AG08396 (cell line): ENCODE results near the gene HECTD3.
A peak's percentile ranks its signal among the peaks of the same experiment; 100 is the strongest.
"Not testable (repeated sequence)": the region's sequence is repeated elsewhere in the genome, so short reads cannot be mapped to it uniquely, and the experiment has no call there.

Experiments used
- DNase-seq: peaks from one replicate; pipeline ENCODE4 v3.0.0; 2012; ENCODE audit warnings: low spot score, mixed read lengths

The HECTD3 gene

DNA sequence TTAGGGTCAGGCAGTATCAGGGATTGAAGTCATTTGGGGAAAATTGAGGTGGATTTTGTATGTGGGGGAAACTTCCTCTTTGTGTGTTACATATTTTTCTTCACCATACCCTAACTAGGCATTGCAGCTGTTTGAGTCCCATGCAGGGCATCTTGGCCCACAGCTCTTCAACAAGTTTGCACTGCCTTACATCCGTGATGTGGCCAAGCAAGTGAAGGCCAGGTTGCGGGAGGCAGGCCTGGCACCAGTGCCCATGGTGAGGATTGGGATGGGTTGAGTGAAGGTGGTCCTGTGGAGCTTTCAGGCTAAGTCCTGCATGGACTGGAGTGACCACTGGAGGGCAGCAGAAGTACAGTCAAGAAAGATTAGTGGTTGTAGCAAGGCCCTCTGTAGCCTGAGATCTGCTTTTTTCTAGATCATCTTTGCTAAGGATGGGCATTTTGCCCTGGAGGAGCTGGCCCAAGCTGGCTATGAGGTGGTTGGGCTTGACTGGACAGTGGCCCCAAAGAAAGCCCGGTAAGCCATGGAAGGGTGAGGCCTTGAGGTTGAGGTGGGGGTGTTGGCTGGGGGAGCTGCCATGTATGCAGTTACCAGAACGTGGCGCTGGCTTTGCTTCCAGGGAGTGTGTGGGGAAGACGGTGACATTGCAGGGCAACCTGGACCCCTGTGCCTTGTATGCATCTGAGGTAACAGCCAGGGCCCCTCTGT, 3.4 kb upstream of the HECTD3 start:
- DNase-seq: peak; percentile 79

DNA sequence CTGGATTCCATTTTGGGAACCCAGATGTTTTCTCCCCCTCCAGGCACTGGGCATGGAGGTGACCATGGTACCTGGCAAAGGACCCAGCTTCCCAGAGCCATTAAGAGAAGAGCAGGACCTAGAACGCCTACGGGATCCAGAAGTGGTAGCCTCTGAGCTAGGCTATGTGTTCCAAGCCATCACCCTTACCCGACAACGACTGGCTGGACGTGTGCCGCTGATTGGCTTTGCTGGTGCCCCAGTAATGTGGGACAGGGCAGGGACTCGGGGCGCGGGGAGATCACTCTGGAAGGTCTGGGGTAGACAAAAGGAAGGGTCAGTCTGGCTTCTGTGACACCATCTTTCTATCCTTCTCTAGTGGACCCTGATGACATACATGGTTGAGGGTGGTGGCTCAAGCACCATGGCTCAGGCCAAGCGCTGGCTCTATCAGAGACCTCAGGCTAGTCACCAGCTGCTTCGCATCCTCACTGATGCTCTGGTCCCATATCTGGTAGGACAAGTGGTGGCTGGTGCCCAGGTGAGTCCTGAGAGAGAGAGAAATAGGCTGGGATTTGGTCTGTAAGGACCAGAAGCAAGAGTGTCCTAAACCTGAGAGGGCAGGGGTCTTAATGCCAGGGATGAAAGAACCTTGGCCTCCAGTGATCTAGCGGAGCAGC, 2.6 kb upstream of the HECTD3 start:
- DNase-seq: no peak

DNA sequence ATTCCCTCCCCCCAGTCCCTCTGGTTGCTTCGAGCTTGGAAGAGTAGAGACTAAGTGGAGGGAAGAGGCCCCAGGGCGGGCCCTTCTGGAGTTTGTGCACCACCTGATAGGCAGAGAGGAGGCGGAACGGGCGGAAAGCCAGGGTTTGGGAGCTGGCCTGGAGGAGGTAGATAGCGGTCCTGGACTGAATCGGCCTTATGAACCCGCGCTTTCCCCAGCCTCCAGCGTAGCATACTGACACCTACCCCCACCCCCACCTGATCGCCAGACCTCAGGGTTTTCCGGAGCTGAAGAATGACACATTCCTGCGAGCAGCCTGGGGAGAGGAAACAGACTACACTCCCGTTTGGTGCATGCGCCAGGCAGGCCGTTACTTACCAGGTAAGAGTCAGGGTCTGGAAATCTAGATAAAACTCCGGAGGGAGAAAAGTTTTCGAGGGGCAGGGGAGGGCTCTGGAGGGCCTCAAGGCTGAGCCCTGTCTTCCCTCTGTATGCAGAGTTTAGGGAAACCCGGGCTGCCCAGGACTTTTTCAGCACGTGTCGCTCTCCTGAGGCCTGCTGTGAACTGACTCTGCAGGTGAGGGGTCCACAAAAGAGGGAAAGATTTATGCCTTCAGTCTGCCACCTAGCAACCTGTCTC, 1.6 kb upstream of the HECTD3 start:
- DNase-seq: peak; percentile 74

DNA sequence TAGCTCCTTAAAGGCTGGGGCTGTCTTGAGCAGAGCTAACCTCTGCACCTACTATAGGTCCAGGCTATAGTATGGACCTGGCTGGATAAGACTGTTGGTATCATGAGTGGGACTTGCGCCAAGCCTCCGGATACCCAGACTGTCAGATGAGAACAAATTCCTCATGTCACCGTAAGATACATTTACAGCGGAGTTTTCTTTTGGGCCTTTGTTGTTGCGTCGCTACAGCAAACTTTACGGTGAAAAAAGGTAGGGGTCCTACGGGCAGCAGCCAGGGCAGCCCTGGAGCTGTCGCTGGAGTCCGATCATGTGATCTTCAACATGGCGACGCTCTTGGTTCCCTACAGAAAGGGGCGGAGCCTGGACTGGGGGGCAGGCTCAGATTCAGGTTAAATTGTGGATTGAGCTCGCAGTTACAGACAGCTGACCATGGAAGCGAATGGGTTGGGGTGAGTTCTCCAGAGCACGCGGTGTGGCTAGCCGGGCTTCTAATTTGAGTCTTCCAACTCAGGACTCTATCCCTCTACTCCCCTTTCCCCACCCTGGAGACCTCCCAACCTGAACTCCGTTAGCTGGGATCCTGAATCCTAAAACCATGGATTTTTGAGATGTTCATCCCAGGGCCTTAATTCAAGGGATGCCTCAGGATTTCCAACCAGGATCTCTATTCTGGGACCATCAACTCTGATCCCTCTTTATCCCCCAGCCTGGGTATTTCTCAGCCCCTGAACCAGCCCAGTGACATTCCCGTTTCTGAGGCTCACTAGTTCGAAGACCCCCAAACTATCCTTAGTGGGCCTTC, 914 bp upstream of the HECTD3 start, which contains the start of gene UROD:
Gene UROD, plus strand, starts transcription at position 418 of the 802 bp plus-strand sequence. Its CDS starts 12 bp downstream, at position 430.
- DNase-seq: peak; percentile 96

DNA sequence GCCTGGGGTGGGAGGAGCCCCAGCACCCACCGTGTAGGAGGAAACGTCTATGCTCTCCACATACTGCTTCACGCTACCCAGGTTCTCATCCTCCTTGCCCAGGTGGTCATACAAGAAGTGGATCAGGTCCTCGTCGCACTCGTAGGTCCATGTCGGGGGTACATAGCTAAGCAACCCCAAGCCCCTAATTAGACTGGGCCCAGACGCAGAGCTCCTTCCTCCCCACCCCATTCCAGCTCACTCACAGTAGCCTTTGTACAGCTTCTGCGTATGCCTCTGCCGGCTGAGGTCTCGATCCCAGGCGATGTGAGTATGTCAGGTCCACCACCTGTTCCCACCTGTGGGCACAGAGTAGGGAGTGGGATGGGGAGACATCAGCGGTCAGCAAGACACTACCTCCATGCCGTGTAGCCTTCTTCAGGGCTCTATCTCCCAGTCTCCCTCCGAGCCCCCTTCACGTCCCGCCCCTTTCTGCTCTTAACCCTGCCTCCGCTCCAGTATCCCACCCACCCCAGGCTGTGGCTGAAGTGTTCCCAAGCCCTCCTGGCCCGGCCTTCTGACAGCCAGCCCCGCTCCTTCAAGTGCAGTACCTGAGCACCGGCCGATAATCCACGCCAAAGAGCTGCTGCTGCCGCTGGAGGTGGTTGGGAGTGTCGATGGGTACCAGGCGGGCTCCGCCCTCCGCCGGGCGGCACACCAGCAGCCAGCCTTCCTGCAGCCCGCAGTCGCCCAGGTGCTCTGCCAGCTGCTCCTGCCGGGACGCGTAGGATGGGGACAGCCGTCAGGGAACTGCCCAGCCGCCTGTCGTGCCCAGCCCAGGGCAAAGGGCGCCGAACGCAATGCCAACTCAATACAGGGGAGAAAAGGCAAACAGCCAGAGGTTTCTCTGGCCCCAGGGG, 919 bp downstream of the HECTD3 start:
- DNase-seq: peak; percentile 38

DNA sequence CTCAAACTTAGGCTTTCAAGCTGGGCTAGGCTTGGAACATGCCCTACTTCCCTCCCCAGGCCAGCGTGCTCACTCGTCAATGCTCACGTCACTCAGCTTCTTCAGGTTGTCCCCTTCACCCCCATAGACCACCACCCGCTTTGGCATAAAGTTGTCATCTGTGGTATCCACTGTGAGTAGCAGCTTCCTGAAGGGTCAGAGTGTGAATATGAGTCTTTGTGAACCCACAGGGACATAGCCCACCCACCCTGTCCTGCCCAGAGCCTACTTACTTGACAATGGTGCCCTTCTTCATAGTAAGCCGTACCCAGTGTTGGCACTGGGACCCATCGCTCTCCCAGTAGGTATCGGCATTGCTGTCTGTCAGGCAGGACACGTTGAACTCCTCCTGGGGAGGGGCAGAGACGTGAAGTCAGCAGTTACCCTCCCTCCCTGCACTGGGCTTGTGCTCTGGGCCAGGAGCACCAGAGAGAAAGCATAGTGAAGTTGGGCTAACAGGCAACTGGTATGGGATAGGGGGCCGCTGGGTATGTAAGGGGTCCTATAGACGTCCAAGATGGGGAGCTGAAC, 1.7 kb downstream of the HECTD3 start:
- DNase-seq: no peak

DNA sequence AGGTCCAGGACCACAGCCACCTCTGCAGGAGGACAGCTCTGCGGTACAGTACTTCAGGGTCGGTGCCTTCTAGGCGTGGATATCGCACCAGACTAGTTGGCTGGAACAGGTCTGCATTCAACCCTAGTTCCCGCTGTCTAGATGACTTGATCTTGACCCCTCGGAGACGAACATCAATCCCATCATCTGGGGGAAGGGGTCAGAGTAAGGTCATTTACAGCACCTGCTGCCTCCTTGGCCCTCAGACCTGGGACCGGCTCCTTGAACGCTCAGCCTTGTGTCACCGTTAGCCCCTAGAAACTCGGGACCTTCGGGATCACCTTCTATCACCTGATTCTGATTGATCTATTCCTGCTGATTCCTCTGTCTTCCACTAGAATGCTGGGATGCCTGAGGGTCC, 2.6 kb downstream of the HECTD3 start:
- DNase-seq: no peak

DNA sequence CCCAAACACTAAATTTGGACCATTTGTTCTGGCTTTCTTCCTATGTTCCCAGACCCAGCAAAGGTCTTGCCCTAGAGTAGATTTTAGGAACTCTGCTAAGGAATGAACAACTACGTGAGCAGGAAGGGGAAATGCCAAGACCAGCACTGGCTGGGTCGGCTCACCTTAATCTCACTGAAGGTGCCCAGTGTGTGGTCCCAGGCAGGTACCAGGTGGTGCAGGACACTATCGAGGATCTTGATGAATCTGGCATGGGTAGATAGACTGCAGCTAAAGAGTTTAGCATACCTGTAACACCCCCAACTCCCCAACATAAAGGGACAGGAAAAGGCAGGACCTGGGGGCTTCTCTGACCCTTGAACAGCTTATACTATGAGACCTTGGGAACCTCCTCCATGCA, 3.0 kb downstream of the HECTD3 start:
- DNase-seq: no peak

DNA sequence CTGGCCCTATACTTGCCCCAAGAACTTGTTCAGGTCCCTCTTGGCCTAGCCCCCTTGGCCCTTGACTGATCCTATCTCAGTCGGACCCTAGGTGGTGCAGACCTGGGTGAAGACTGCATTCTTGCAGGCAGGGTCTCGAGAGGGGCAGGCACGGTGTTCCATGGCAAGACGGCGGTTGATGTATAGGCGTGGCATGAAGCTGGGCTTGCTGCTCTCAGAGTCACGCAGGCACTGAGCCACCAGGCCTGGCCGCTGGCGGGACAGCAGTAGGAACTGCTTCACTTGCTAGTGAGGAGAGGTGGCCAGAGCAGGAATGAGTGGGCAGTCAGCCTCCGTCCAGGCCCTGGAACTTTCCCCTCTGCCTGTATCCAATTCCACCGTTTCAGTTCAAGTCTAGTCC, 3.8 kb downstream of the HECTD3 start:
- no peak for DNase-seq

DNA sequence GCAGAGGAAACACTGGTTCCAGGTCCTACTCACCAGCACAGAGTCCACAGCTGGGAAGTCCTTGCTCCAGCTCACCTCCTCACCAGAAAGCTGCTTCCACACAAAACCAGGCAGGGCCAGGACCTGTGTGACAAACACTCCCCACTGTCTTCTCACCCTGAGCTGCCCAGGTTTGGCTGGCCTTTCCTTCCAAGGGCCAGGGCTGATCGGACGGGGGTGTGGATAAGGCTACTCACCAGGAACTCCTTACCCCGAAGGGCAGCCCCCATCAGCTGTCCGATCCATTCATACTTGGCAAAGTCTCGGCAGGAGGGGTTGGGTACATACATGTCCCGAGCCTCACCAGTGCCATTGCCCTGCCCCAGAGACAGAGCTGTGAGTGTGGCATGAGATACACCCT, 5.4 kb downstream of the HECTD3 start:
- DNase-seq: no peak

DNA sequence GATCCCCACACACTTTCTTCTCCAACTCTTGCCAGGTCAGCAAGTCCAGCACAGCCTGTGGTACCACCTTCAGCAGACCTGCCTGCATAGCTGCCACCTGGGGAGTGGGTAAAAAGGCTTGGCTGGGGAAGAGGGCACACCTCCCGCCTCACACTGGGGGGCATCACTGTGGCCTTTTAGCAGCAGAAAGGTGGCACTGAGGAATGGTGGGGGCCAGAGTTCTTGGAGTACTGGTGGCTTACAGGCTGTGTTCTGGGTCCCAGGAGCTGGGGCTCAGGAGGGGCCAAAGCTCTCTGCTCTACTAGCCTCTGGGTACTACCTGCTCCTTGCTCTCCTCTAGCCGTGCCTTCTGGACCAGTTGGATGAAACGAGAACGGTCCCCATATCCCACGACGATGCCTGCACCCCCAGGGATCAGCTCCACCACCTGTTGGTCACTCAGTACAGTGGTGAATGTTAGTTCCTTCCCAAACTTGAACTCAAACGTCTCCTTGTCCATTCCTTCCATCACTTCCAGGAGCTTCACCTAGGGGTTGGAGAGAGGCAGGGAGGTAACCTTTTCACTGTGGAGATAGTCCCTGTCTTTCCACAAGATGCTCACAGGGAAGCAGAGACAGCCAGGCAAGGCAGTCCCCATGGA, 6.7 kb downstream of the HECTD3 start:
- no peak for DNase-seq

DNA sequence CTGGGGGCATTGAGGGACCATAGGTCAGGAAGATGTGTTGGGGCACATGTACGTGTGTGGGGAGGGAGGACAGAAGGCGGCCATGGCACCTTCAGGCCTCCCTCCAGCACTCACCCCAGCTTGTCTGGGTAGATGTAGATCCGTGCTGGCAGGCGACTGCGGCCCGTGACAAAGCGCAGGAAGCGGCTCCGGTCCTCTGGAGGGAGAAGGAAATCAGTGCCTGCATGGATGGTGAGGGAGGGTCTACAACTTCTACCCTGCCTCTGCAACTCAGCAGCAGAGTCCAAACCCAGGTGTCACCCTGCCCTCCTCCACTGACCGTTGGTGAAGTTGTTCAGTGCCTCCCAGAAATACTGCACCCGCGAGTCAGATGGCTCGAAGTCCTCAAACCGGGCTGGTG, 7.4 kb downstream of the HECTD3 start:
- DNase-seq: no peak

DNA sequence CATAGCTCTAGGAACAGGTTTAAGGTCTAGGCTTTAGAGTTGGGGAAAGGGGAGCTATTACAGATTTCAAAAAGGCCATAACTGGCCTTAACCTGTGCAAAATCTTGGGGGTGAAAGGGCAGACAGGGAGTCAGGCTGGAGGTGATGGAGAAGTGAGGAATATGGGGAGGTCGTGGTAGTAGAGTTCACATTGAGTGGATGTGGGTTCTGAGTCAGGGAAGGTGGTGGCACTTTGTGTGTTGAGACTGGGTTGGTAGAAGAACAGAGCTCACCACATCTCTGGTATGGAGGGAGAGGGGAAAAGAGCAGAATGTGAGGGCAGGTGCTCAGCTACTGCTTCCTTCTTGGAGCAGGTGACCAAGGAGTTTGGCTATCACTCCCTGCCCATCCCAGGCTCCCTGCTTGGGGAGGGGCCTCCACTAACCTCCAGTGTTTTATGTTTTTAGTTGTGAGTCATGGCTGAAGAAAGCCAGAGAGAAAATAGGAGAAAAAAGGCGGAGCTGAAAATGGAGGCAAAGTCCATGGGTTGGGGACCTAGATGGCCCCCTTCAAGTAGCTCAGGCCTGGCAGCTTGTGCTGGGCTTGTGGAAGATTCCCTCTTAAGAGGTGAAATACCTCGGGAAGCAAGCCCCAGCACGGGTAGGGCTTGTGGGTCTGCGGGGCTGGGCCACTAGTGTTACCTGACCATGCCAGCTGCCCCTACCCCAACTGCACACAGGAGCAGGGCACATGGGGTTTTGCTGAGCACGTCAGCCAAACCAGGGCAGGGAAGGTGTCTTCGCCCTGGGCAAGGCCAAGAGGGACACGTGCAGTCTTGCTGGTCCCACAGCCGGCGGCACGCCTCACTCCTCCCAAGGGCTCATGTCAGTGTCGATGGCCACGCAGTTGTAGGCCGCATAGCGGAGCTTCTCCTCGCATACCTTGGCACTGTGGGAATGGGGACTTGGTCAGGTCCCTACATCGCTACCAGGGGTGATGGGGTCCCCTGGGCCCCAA, 8.2 kb downstream of the HECTD3 start:
- DNase-seq: no peak

DNA sequence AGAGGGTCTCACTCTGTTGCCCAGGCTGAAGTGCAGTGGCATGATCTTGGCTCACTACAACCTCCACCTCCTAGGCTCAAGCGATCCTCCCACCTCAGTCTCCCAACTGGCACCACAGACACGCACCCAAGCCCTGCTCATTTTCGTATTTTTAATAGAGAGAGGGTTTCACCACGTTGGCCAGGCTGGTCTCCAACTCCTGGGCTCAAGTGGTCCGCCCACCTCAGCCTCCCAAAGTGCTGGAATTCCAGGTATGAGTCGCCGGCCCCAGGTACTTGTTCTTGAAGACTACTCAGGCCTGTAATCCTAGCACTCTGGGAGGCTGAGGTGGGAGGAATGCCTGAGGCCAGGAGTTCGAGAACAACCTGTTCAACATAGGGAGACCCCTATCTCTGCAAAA, 9.5 kb downstream of the HECTD3 start:
- DNase-seq: not testable (repeated sequence)

DNA sequence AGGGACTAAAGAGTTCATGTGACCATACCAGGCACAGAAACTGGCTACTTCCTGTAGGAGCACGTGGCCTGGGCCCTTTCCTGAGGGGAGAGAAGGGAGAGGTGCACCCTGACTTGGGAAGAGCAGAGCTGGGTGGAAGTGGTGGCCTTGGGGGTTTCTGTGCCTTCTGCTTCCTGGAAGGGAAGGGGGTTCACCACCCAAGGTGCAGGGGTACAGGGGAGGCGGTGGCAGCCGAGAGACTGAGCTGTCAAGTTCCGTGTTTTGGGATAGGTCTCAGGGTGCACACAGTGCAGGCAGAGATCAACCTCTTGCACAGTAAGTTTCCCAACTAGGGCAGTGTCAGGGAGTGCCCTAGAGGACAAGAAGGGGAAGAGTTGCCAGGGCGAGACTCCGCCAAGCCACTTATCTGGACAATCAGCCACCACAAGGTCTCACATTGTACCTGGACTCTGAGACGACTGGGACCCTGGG, 10.1 kb downstream of the HECTD3 start:
- no peak for DNase-seq

DNA sequence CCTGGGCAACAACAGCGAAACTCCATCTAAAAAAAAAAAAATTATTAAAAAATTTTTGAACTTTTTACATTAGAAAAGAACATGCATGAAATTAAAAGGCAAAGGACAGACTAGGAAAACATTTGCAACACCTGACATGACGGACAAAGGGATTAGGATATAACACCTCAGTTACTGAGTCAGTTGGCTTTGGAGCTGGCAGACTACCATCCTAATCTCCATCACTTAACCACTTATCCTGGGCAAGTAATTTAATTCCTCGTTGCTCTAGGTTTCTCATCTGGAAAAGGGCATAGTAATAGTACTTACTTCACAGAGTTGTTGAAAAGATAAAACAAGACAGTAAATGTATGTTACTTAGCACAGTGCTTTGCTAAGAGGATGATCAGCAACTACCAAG, 11.9 kb downstream of the HECTD3 start:
- no peak for DNase-seq

DNA sequence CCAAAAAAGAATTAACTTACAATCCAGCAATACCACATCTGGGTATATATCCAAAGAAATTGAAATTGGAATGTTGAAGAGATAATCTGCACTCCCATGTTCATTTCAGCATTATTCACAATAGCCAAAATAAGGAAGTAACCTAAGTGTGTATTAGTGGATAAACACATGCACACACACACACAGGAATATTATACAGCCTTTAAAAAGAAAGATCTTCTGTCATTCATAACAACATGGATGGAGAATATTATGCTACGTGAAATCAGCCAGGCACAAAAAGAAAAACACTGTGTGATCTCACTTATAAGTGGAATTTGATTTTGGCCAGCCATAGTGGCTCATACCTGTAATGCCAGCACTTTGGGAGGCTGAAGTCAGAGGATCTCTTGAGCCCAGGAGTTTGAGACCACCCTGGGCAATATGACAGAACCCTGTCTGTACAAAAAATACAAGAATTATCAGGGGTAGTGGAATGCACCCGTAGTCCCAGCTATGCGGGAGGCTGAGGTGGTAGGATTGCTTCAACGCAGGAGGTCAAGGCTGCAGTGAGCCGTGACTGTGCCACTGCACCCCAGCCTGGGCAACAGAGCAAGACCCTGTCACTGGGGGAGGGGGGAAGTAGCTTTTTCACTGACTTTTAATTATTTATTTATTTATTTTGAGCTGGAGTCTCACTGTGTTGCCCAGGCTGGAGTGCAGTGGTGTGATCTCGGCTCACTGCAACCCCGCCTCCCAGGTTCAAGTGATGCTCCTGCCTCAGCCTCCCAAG, 15.5 kb downstream of the HECTD3 start:
- no peak for DNase-seq

DNA sequence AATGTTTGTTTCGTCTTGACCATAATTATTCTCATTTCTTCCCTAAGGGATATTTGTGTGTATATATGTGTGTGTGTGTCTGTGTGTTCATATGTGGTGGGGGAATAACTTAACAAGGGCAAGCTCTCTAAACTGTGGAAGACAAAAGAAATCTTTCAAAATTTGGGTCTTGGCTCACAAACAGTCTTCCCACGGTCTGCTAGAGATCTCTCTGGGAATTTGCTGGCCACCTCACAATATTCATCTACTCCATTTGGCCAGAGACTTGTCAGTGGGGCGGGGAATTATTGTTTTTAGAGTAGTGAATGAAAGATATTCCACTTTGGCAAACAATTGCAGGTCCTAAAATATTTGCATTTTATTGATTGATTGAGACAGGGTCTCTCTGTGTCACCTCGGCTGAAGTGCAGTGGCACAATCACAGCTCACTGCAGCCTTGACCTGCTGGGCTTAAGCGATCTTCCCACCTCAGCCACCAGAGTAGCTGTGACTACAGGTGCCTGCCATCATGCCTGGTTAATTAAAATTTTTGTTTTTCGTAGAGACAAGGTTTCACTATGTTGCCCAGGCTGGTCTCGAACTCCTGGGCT, 16.7 kb downstream of the HECTD3 start:
- DNase-seq: no peak
